ENCODE measurements around the gene NLGN3. TPM values are rescaled to one million over a fixed set of nuclear protein-coding genes. Genes with fewer than 3 reads are reported as not detected.
"Not testable (repeated sequence)": the region's sequence is repeated elsewhere in the genome, so short reads cannot be mapped to it uniquely, and the experiment has no call there.

Gene NLGN3
- polyA plus RNA-seq, 3 donors: 0.15 to 0.67 (median 0.49) TPM

- no peak overlapping the region for H3K27ac ChIP-seq (ENCODE audit: low read depth, low read length)
- WGBS, 3 donors: 78 to 86% (median 81%) methylated on average over 3 to 4 of the region's 4 CpGs
Measured at GRCh38 chrX:71162981-71163380, 18.3 kb downstream of the NLGN3 start.

- 81 to 95% (median 92%) methylated on average over 10 to 12 of the region's 12 CpGs for WGBS, 3 donors
Measured at GRCh38 chrX:71164071-71164470, 19.4 kb downstream of the NLGN3 start.

GRCh38 chrX:71166461-71166860, 21.8 kb downstream of the NLGN3 start:
- no peak overlapping the region for H3K27ac ChIP-seq (ENCODE audit: low read depth, low read length)
- WGBS, 3 donors: 65 to 76% (median 75%) methylated on average over 4 to 6 of the region's 6 CpGs

More at GRCh38 chrX:71164071-71164470, 19.4 kb downstream of the NLGN3 start:
- H3K27ac ChIP-seq (ENCODE audit: low read depth, low read length): no peak overlapping the region

- no peak overlapping the region for H3K27ac ChIP-seq (ENCODE audit: low read depth, low read length)
- 85 to 95% (median 92%) methylated on average over 16 to 17 of the region's 17 CpGs for WGBS, 3 donors
Measured at GRCh38 chrX:71167031-71167781, 22.6 kb downstream of the NLGN3 start.

GRCh38 chrX:71168134-71168533, 23.5 kb downstream of the NLGN3 start:
- H3K27ac ChIP-seq (ENCODE audit: low read depth, low read length): no peak overlapping the region
- WGBS, 3 donors: 55 to 97% (median 94%) methylated on average over 8 of the region's 8 CpGs

- 85 to 92% (median 86%) methylated on average over 7 to 22 of the region's 22 CpGs for WGBS, 3 donors
- no peak overlapping the region for H3K27ac ChIP-seq (ENCODE audit: low read depth, low read length)
Measured at GRCh38 chrX:71169586-71169985, 24.9 kb downstream of the NLGN3 start.

GRCh38 chrX:71170660-71171059, 26.0 kb downstream of the NLGN3 start:
- H3K27ac ChIP-seq (ENCODE audit: low read depth, low read length): no peak overlapping the region
- WGBS, 3 donors: 63 to 89% (median 74%) methylated on average over 4 to 5 of the region's 5 CpGs

- 40 to 45% (median 43%) methylated on average over 9 to 12 of the region's 12 CpGs for WGBS, 3 donors
- H3K27ac ChIP-seq (ENCODE audit: low read depth, low read length): no peak overlapping the region
Measured at GRCh38 chrX:71171110-71171801, 26.6 kb downstream of the NLGN3 start.

- WGBS, 3 donors: 60 to 75% (median 63%) methylated on average over 2 of the region's 2 CpGs
- H3K27ac ChIP-seq (ENCODE audit: low read depth, low read length): no peak overlapping the region
Measured at GRCh38 chrX:71173440-71173839, 28.8 kb downstream of the NLGN3 start.

- H3K27ac ChIP-seq (ENCODE audit: low read depth, low read length): no peak overlapping the region
- 63 to 91% (median 77%) methylated on average over 1 of the region's 1 CpG for WGBS, 3 donors
Measured at GRCh38 chrX:71174795-71175194, 30.2 kb downstream of the NLGN3 start.

GRCh38 chrX:71175531-71175930, 30.9 kb downstream of the NLGN3 start:
- 86 to 96% (median 91%) methylated on average over 5 of the region's 5 CpGs for WGBS, 3 donors
- no peak overlapping the region for H3K27ac ChIP-seq (ENCODE audit: low read depth, low read length)

GRCh38 chrX:71177327-71177726, 32.7 kb downstream of the NLGN3 start:
- WGBS, 3 donors: 49 to 70% (median 68%) methylated on average over 3 of the region's 3 CpGs
- H3K27ac ChIP-seq (ENCODE audit: low read depth, low read length): no peak overlapping the region

GRCh38 chrX:71178908-71179307, 34.3 kb downstream of the NLGN3 start:
- H3K27ac ChIP-seq (ENCODE audit: low read depth, low read length): no peak overlapping the region
- 0 to 1% (median 1%) methylated on average over 4 of the region's 4 CpGs for WGBS, 3 donors

GRCh38 chrX:71180579-71181265, 36.1 kb downstream of the NLGN3 start:
- 63 to 84% (median 78%) methylated on average over 9 of the region's 9 CpGs for WGBS, 3 donors
- H3K27ac ChIP-seq (ENCODE audit: low read depth, low read length): not testable (repeated sequence)

- H3K27ac ChIP-seq (ENCODE audit: low read depth, low read length): peak overlapping the region; percentile 55
- WGBS, 3 donors: 2 to 36% (median 2%) methylated on average over 10 of the region's 10 CpGs
Measured at GRCh38 chrX:71181558-71181909, 36.9 kb downstream of the NLGN3 start.

- WGBS, 3 donors: 0 to 31% (median 1%) methylated on average over 37 to 42 of the region's 42 CpGs
- peak overlapping the region; percentile 55 for H3K27ac ChIP-seq (ENCODE audit: low read depth, low read length)
Measured at GRCh38 chrX:71181910-71182799, 37.5 kb downstream of the NLGN3 start.

GRCh38 chrX:71182871-71183270, 38.2 kb downstream of the NLGN3 start:
- 42 to 46% (median 43%) methylated on average over 2 of the region's 2 CpGs for WGBS, 3 donors
- H3K27ac ChIP-seq (ENCODE audit: low read depth, low read length): no peak overlapping the region

- no peak overlapping the region for H3K27ac ChIP-seq (ENCODE audit: low read depth, low read length)
- 55 to 64% (median 64%) methylated on average over 6 of the region's 6 CpGs for WGBS, 3 donors
Measured at GRCh38 chrX:71183341-71183740, 38.7 kb downstream of the NLGN3 start.
